ENCODE measurements around the gene THSD7A.

Gene THSD7A

DNA sequence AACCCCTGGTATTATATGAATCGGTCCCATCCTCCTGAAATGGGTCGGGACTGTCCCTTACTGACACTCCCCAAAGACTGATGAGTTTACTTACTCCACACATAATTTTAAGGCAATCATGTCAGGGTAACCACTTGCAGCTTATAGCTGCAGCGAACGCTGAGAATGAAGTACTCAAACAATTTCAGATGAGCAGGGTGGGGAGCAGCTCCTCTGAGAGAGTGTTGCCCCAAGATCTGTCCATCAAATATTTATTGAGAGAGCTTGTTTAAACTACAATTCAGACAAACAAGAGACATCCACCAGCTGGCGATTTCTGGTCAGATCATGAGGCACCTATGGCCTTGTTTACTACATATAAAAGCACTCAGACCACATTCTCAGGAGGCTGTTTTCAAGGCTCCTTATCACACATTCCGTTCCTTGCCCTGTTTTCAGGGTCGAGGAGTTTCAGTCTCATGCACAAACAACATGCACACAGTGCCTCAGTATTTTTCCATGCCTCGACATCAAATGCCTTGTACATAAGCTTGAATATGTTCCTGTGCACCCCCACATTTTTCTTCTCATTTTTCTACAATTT, 80.1 kb downstream of the THSD7A start:
- DNase-seq (ENCODE audit: low read depth): peak; percentile 57

DNA sequence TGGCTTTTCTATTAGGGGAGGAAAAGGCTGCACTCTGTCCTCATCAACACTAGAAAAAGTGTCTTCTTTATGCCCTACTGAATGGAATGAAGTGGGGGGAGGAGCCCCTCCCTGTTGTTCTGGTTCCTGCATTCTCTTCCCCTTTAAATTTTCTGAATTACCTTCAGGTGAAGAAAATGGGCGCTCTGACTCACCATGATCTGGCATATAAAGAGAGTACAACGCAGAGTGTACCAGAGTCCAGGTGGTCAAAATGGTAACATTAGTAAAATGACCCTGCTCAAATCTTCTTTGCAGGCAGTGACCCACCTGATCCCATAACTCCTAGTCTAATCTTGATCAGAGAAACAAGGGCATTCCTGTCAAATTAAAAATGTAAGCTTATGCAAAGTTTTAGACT, 80.7 kb downstream of the THSD7A start:
- DNase-seq (ENCODE audit: low read depth): no peak

DNA sequence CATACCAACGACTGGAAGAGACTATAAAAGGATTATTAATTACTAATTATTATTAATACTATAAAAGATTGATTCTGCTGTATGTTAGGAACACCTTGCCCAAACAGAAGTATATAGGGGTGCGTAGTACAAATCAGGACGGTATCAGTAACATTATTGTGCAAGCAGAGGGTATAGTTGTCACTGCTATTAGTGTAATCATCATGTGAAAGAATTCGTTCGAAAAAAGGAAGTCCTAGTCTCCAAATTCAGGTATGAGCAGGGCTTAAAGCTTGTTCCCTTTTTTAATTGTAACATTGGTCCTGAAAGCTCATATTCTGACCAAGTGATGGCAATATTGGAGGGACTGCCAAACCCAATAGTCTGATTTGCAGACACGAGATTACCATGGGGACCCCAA, 81.8 kb downstream of the THSD7A start:
- no peak for DNase-seq (ENCODE audit: low read depth)

DNA sequence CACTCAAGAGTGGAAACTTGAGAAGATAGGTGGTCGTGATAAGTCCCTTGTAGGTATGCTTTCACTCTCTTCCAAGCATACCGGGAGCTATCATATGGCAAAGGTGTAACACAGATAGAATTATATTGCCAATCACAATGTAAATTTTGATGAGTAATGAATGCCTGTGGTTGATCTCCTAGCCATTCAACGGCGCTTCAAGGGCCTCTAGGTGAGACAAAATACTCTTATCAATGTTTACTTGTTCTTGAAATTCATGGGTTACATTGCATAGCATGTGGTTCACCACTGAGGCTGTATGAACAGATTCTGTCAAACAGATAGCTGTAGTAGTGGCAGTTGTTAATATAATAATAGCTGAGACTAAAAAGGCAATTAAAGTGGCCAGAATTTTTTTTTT, 82.4 kb downstream of the THSD7A start:
- peak; percentile 11 for DNase-seq (ENCODE audit: low read depth)

DNA sequence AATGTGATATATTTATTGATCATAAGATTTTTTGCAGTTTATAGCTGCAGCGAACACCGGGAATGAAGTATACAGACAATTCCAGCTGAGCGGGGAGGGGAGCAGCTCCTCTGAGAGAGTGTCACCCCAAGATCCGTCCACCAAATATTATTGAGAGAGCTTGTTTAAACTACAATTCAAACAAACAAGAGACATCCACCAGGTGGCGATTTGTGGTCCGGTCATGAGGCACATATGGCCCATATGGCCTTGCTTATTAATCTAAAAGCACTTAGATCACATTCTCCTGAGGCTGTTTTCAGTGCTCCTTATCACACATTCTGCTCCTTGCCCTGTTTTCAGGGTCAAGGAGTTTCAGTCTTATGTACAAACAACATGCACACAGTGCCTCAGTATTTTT, 83.1 kb downstream of the THSD7A start:
- no peak for DNase-seq (ENCODE audit: low read depth)

DNA sequence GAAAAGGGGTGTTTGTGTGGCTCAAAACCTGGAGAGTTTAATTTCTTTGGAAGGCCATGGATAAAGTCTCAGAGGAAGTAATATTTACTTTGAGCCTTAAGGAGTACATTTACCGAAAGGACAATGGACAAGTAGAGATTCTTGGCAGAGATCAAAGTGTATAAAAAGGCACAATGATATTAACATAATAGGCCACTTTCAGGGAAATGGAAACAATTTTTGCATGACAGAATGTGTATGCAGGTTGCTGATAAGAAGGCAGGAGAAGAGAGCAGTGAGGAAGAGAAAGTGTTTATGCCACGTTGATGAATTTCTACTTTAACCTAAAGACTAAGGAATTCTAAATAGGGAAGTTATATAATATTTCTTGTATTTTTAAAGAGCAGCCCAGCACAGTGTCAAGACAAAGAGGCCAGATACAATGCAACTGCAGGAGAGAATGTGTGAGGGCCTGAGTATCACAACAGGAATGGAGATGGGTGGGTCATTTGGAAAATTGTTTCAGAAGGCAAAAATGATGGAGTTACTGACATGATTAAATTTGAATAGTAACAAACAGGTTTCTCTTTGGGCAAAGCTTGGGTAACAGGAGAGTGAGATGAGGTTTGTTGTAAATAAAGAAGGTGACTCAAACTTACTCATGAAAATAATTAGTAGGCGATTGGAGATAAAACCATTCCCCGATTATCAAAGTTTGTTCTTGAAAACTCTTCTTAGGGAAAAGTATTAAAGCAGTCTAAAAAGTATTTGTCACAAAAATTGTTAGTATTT, 84.1 kb downstream of the THSD7A start:
- no peak for DNase-seq (ENCODE audit: low read depth)

DNA sequence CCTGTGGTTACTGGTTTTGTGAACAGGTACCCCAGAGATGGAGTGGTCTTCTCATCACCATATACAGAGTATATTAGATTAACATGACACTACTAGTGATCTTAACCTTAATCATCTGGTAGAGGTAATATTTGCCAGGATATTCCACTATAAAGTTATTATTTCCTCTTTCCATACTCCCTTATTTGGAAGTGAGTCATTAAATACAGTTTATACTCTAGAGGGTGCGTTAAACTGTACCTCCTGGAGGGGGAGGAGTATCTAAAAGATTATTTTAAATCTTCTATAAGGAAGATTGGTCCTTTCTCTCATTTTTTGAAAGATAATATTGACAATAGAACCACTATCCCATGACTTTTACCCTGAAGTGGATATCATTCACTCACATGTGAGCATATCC, 85.4 kb downstream of the THSD7A start:
- DNase-seq (ENCODE audit: low read depth): no peak

DNA sequence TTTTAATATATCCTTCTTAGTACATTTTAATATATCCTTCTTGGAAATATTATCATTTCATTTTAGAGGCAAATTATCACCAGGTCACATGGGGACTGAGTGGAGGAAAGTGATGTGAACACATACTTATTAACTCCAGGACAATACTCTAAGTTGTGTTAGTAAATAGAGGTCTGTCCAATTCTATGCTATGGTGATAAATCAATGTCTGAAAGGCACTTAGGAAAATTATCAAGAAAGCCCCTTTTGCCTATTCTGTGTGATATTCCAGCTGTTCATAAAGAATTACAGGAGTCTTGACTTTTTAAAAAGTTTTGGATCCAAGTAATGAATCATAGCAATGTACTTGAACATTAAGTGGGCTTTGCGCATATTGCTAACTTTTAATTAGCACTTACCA, 88.5 kb downstream of the THSD7A start:
- DNase-seq (ENCODE audit: low read depth): no peak

DNA sequence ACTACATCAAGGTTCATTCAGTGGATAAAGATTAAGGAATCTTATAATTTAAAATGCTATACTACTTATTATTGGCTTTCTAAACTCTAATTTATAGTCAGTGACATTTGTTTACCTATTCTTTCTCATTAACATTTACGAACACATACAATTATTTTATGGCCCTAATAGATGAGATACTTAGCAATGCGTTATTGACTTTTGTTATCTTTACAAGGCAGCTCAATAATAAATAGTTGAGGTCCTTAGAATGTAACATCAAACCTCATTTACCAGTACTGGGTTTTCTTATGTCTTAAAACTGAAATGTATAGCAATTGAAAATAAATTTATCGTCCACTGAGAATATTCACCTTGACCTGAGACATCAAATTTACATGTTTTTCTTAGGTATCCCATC, 89.0 kb downstream of the THSD7A start:
- DNase-seq (ENCODE audit: low read depth): no peak

DNA sequence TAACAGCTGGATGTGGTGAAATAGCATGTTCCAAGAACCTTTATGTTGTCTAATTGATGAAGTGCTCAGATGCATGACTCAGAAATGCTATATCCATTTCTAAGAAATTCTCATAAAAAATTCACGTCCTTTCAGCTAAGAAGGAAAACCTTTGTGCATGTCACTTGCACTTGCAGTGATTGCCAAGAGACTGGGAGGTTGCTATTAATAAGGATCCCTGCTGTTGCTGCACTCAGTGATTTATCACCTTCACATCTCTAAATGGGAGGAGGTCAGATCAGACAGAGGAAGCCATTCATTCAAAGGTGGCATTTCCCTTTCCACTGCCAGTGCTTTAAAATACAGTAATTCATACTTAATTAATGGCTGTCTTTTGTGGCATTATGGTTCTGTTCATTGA, 89.5 kb downstream of the THSD7A start:
- DNase-seq (ENCODE audit: low read depth): no peak

DNA sequence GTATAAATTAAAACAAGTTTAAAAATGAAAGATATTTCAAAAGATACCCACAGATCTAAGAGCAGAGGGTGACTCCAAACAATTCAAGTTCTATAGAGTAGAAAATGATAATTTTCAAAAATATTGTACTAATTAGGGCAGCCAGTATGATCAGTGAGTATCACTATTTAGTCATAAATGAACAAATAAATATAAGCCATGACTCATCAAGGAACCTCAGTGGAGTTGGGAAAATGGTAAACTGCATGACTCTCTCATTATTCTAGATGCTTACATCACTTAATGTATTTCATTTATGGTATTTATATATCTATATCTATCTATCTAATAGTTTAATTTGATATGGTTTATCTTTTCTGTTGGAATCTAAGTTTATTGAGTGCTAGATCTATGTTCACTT, 94.3 kb downstream of the THSD7A start:
- DNase-seq (ENCODE audit: low read depth): peak; percentile 39

DNA sequence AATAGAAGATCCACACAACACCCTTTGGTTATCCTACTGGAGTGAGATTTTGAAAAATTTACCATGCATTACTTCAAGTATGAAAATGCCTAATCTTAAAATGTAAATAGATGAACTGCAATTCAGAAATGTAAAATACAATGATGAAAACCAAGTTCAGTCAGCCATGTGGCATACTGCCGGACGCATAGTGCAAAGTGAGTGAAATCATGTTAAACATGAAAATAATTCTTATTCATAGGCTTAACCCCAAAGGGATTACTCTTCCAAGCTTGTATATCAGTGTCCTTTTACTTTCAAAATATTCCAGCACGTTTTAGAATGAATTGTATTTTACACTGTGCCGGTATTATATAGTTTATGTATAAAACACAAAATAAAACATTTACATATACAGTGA, 99.8 kb downstream of the THSD7A start:
- DNase-seq (ENCODE audit: low read depth): no peak

DNA sequence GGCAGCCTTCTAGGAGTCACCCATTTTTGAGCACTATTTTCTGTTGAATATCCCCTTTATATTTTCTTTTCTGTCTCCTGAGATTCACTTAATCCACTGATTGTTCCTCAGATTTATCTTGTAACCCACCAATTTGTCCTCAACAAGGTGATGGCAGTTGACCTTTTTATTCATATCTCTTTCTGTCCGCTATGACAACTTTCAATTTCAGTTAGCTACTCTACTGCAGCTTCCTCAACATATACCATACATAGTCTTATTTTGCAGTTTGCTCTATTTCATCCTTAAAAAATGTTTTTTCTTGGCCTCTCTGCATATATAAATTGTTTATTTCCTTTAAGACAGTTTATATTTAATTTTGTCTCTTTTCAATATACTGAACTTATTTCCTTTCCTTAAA, 101.3 kb downstream of the THSD7A start:
- no peak for DNase-seq (ENCODE audit: low read depth)

DNA sequence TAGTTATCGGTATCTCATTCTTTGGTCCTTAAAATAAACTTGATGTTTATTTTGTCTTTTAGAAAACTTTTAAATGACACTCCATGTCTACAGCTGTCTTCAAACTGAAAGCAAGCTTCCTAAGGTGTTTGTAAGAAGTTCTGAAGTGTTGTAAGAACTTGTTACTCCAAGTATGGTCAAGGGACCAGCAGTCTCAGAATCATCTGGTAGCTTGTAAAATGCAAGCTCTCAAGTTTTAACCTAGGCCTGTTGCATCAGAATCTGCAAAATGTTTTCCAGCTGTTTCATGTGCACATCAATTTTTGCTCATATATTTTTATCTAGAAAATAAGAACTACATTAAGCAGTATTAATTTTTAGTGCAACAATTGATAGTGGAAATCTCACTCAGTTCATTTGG, 104.1 kb downstream of the THSD7A start:
- no peak for DNase-seq (ENCODE audit: low read depth)

DNA sequence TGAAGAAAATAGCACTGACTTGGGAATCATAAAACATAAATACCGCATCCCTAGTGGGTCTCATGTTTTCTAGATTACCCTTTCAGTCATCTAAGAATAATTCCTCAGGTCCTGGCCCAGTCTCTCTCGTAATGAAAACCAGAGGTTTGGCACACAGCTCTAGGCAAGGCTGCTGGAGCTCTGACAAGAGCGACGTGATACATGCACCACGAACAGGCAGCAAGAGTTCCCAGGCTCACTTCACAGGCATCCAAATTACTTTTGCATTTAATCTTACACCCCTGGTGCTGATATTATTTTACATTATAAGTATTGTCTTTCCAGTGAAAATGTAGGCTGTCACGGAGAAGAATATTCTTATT, 105.2 kb downstream of the THSD7A start:
- peak; percentile 47 for DNase-seq (ENCODE audit: low read depth)

DNA sequence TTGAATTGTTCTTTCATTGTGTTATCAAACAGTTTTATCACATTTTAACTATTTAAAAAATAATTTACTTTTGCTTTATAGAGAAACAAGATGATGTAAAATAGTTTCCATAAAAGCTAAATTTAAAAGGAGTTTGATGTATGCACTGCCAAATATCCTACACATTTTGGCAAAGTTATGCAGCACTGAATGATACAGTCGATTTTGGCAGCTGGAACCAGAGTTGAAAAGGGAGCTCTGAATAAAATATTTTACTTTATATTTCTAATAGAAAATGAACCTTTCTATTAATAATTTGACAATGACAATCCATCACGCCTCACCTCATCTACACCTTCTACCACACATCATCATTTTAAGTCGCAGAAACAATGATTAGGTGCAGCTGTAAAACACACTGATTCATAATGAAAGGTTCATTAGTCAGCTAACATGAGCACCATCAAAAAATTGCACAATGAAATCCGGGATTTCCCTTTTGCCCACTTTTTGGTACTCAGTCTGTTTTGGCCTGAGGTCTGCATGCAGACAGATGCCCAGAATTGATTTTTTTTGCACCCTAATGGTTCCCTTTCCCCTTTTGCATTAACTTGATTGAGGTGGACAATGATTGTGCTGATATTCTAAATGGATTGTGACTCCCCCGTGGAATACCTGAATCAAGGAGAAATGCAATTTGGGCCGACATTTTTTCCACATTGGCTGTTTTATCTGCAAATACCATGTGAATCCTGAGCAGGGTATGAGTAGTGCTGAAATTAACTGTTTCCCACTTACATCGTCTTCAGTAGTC, 105.8 kb downstream of the THSD7A start:
- DNase-seq (ENCODE audit: low read depth): no peak

DNA sequence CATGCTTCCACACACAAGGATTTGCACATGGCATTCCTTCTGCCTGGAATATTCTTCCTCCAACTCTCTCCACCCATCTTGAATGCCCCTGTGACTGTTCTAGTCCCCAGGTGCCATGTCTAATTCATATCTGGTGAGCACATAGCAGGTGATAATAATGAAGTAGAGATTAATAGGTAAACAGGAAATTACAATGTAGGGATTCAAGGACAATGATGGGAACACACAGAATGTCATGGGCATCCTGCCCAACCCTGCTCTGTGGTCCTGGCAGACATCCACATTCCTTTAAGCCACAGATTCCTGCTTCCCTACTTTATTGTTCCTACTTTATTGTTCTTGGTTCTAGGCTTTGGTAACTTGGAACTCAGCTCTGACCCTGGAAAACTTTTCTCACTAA, 115.8 kb downstream of the THSD7A start:
- DNase-seq (ENCODE audit: low read depth): peak; percentile 43

DNA sequence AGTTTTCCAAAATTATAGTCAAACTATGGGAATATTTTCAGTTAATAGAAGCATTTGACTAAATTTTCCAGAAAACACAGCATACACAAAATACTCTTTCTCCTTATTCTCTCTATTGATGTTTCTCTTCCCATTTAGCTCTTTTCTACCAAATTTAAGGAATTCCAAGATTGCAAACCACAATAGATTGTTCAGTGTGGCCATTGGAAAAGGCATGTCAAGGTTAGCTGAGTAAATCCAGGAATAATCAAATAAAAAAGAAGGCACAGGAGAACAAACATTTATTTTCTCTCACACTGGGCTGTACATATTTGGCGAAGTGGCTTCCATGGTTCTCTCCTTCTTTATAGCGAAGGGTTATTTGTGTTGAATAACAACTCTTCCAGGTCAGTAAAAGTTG, 117.3 kb downstream of the THSD7A start:
- DNase-seq (ENCODE audit: low read depth): no peak

DNA sequence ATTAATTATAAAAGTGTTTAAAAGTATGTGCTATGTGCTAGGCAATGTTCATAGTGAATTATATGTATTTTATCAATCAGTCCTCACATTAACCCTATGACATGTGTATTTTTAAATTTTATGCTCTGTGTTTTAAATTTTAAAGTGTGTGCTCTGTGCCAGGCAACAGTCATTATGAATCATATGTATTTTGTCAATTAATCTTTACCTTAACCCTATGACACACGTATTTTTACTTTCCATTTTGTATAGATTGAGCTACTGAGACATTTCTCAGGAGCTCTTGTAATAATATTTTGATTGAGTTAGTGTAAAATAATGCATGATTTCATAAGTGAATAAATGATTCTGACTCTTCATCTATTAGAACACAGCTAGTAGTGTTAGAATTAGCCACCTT, 117.8 kb downstream of the THSD7A start:
- DNase-seq (ENCODE audit: low read depth): no peak

DNA sequence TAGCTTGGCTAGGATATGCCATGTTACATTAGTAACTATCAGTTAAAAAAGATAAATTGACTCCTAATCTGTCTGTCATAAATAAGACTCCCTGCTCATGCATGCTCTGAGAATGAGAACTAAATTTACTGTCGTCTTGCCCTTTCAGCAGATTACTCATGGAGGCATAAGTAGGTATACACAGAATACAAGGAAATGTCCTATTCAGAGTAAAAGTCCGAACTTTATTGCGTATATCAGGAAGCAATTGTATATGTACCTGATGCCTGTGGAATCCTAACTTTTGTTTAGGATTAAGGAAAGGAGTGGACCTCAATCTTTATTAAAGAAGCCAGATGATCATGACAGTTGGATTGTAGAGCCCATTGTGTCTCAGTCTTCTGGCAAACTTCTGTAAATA, 118.6 kb downstream of the THSD7A start:
- DNase-seq (ENCODE audit: low read depth): no peak

DNA sequence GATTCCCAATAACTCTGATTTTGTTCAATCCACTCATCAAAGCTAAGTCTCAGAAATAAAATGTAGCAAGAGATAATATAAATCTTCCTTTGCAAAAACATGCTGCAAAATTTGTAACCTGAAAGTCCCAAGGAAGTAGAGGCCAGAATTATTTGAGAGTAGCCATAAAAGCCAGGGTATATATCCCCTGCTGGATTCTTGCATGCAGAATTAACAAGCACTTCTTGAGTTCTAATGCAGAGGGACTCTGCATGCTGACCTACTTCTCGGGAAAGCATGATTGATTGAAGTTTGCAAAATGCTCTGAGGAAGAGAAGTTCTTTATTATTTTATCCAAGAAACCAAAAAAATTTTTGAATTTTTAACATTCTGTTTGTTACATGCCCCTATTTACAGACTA, 121.6 kb downstream of the THSD7A start:
- DNase-seq (ENCODE audit: low read depth): no peak

DNA sequence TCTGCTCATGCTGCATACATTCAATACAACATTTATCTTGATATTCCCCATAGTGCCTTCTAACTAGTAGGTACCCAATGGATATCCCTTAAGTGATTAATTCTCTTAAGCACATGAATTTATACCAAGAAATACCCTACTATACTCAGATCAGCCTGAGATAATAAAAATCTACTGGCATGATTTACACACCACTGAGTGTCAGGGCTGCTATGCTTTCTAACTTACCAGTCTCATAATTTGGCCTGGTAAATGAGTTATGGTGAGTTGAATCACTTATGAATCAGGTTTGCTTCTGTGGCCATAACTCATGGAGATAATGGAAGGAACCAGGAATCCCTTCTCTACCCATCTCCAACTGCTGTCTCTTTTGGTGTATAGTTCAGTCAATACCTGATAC, 122.8 kb downstream of the THSD7A start:
- no peak for DNase-seq (ENCODE audit: low read depth)

DNA sequence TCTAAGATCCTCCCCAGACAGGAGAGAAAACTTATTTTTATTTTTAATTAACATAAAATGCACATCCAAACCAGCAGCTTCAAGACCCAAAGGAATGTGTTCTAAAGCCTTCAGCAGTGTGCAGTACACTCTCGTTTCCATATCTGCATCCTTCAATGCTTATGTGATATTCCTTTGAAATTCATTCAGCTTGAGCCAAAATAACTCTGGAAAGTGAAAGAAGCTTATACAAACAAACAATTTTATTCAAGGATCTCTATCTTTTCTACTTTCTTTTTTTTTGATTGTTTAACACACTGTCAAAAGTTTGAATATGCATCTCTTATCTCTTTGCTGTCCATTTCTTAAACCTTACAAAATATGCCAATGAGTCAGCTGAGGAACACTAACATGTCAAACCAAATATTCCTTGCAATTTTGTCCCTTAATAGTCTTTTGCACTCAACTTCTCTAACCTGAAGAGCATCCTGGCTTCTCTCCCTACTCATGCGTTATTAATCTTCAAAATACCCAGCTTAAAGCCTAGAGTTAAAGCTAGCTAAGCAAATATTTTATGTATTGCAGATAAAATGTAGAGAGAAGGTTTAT, 124.3 kb downstream of the THSD7A start:
- DNase-seq (ENCODE audit: low read depth): peak; percentile 48
